Activated T-cell treated with anti-CD3 and anti-CD28 coated beads, Interleukin-2, amount 50 U/mL, for 72 hours (primary cell): Measurements from ENCODE around the gene SLK. TPM values are rescaled to one million over a fixed set of nuclear protein-coding genes. Genes with fewer than 3 reads are reported as not detected.

Experiments
- ATAC-seq, 2 donors: fragments of 150-1000 bp; cut with Tn5 transposase; replicated peaks in 1 of 2; 2 replicates each; pipeline ENCODE4 v1.10.0; 2021; ENCODE audit warnings: moderate library complexity in 2 of 2, mild to moderate bottlenecking in 1 of 2
- DNase-seq, 2 donors: peaks; one replicate each; pipeline ENCODE4 v3.0.0; 2021 to 2022; ENCODE audit warnings: mixed read lengths in 1 of 2
- H3K27ac Mint-ChIP-seq: one replicate; pipeline ENCODE4 v1.8.0; 2022; ENCODE audit warnings: mild to moderate bottlenecking, moderate library complexity, mixed read lengths
- H3K27me3 Mint-ChIP-seq: one replicate; pipeline ENCODE4 v1.8.0; 2022; ENCODE audit warnings: low read depth, mixed read lengths
- H3K36me3 Mint-ChIP-seq, 2 donors: one replicate each; pipeline ENCODE4 v1.8.0; 2022; ENCODE audit warnings: mixed read lengths in 2 of 2, mild to moderate bottlenecking in 1 of 2; ENCODE audit not compliant: insufficient read depth in 2 of 2
- H3K4me1 Mint-ChIP-seq: one replicate; pipeline ENCODE4 v1.8.0; 2022; ENCODE audit warnings: low read depth, mixed read lengths
- H3K4me3 Mint-ChIP-seq, 2 donors: one replicate each; pipeline ENCODE4 v1.8.0; 2022; ENCODE audit warnings: mild to moderate bottlenecking in 2 of 2, mixed read lengths in 2 of 2, moderate library complexity in 2 of 2
- H3K9me3 Mint-ChIP-seq, 2 donors: one replicate each; pipeline ENCODE4 v1.8.0; 2022; ENCODE audit warnings: mixed read lengths in 2 of 2
- total RNA-seq, 2 donors: library from RNA; stranded (reverse); gene quantifications; one replicate each; pipeline ENCODE4 v1.2.3, GENCODE V29; 2022

Gene SLK
- total RNA-seq, 2 donors from 2014 or later: 22.5 to 25.1 TPM

GRCh38 chr10:104061196-104061595 lies 94.3 kb downstream of the SLK start:
- DNase-seq (no peak), ATAC-seq (no peak)
- H3K36me3 Mint-ChIP-seq: no peaks in the 10 kb centered on the region
- no peaks in the 10 kb centered on the region for H3K4me1 Mint-ChIP-seq
- H3K9me3 Mint-ChIP-seq: no peaks in the 10 kb centered on the region
- H3K27me3 Mint-ChIP-seq: peaks cover 11% of the 10 kb centered on the region
- no peak overlapping the region for H3K4me3 Mint-ChIP-seq
- H3K27ac Mint-ChIP-seq: no peak overlapping the region

- DNase-seq (no peak), ATAC-seq (no peak)
- Mint-ChIP-seq H3K9me3 (no peaks in the 10 kb centered on the region), H3K4me3 (no peak overlapping the region), H3K4me1 (no peaks in the 10 kb centered on the region), H3K27me3 (peaks cover 11% of the 10 kb centered on the region), H3K27ac (no peak overlapping the region), H3K36me3 (no peaks in the 10 kb centered on the region)
Measured at GRCh38 chr10:104065748-104066147, 98.8 kb downstream of the SLK start.

- no peak overlapping the region for H3K4me3 Mint-ChIP-seq
- peaks cover 11% of the 10 kb centered on the region for H3K27me3 Mint-ChIP-seq
- no peaks in the 10 kb centered on the region for H3K36me3 Mint-ChIP-seq
- no peak overlapping the region for H3K27ac Mint-ChIP-seq
- no peak for DNase-seq
- H3K4me1 Mint-ChIP-seq: no peaks in the 10 kb centered on the region
- no peak for ATAC-seq
- no peaks in the 10 kb centered on the region for H3K9me3 Mint-ChIP-seq
Measured at GRCh38 chr10:104066945-104067344, 100.0 kb downstream of the SLK start.

GRCh38 chr10:104067525-104067924 lies 100.6 kb downstream of the SLK start:
- H3K9me3 Mint-ChIP-seq: no peaks in the 10 kb centered on the region
- no peak overlapping the region for H3K4me3 Mint-ChIP-seq
- ATAC-seq (no peak), DNase-seq (no peak)
- no peaks in the 10 kb centered on the region for H3K36me3 Mint-ChIP-seq
- no peak overlapping the region for H3K27ac Mint-ChIP-seq
- H3K27me3 Mint-ChIP-seq: peaks cover 11% of the 10 kb centered on the region
- no peaks in the 10 kb centered on the region for H3K4me1 Mint-ChIP-seq

- H3K9me3 Mint-ChIP-seq: no peaks in the 10 kb centered on the region
- H3K4me3 Mint-ChIP-seq: no peak overlapping the region
- ATAC-seq (no peak), DNase-seq (no peak)
- no peak overlapping the region for H3K27ac Mint-ChIP-seq
- H3K36me3 Mint-ChIP-seq: no peaks in the 10 kb centered on the region
- H3K4me1 Mint-ChIP-seq: no peaks in the 10 kb centered on the region
- H3K27me3 Mint-ChIP-seq: peaks cover 11% of the 10 kb centered on the region
Measured at GRCh38 chr10:104069613-104070012, 102.7 kb downstream of the SLK start.

GRCh38 chr10:104072786-104073185 lies 105.8 kb downstream of the SLK start:
- Mint-ChIP-seq H3K36me3 (no peaks in the 10 kb centered on the region), H3K27ac (no peak overlapping the region), H3K4me1 (no peaks in the 10 kb centered on the region), H3K4me3 (no peak overlapping the region), H3K27me3 (no peaks in the 10 kb centered on the region), H3K9me3 (no peaks in the 10 kb centered on the region)
- ATAC-seq (no peak), DNase-seq (no peak)

- Mint-ChIP-seq H3K9me3 (no peaks in the 10 kb centered on the region), H3K4me3 (no peak overlapping the region), H3K4me1 (no peaks in the 10 kb centered on the region), H3K36me3 (no peaks in the 10 kb centered on the region), H3K27ac (no peak overlapping the region), H3K27me3 (no peaks in the 10 kb centered on the region)
- DNase-seq (no peak), ATAC-seq (no peak)
Measured at GRCh38 chr10:104074505-104074904, 107.6 kb downstream of the SLK start.

GRCh38 chr10:104076743-104077160 lies 109.8 kb downstream of the SLK start:
- Mint-ChIP-seq H3K27ac (no peak overlapping the region), H3K4me1 (peaks cover 4% of the 10 kb centered on the region), H3K36me3 (no peaks in the 10 kb centered on the region), H3K9me3 (no peaks in the 10 kb centered on the region), H3K4me3 (no peak overlapping the region), H3K27me3 (no peaks in the 10 kb centered on the region)
- no peak for ATAC-seq
- no peak for DNase-seq

- no peak for ATAC-seq
- DNase-seq: no peak
- H3K27me3 Mint-ChIP-seq: no peaks in the 10 kb centered on the region
- peaks cover 4% of the 10 kb centered on the region for H3K4me1 Mint-ChIP-seq
- no peak overlapping the region for H3K27ac Mint-ChIP-seq
- no peak overlapping the region for H3K4me3 Mint-ChIP-seq
- no peaks in the 10 kb centered on the region for H3K9me3 Mint-ChIP-seq
- no peaks in the 10 kb centered on the region for H3K36me3 Mint-ChIP-seq
Measured at GRCh38 chr10:104077247-104077646, 110.3 kb downstream of the SLK start.

- Mint-ChIP-seq H3K36me3 (no peaks in the 10 kb centered on the region), H3K27me3 (no peaks in the 10 kb centered on the region), H3K27ac (no peak overlapping the region), H3K4me1 (peaks cover 4% of the 10 kb centered on the region), H3K4me3 (no peak overlapping the region), H3K9me3 (no peaks in the 10 kb centered on the region)
- ATAC-seq (no peak), DNase-seq (no peak)
Measured at GRCh38 chr10:104077663-104078151, 110.8 kb downstream of the SLK start.

Other genes with a start within 250 kb of the SLK start
- gene SH3PXD2A, start 111.6 kb upstream of the SLK start, total RNA-seq: 10 to 100 TPM in 1 of 2 donors, 1 to 10 TPM in 1; 7.8 to 10.2 TPM
- gene STN1, start 49.0 kb upstream of the SLK start, total RNA-seq: 10 to 100 TPM; 52.0 to 57.7 TPM
- gene COL17A1, start 118.7 kb downstream of the SLK start, total RNA-seq: not detected
- gene SFR1, start 155.0 kb downstream of the SLK start, total RNA-seq: 10 to 100 TPM; 16.0 to 16.3 TPM